ENCODE measurements around the gene CEMIP. TPM values are rescaled to one million over a fixed set of nuclear protein-coding genes. Genes with fewer than 3 reads are reported as not detected.

The CEMIP gene
- total RNA-seq, 4 donors from 2014 or later = 0.21 to 1.4 (median 1.2) TPM; not detected in 1

DNA sequence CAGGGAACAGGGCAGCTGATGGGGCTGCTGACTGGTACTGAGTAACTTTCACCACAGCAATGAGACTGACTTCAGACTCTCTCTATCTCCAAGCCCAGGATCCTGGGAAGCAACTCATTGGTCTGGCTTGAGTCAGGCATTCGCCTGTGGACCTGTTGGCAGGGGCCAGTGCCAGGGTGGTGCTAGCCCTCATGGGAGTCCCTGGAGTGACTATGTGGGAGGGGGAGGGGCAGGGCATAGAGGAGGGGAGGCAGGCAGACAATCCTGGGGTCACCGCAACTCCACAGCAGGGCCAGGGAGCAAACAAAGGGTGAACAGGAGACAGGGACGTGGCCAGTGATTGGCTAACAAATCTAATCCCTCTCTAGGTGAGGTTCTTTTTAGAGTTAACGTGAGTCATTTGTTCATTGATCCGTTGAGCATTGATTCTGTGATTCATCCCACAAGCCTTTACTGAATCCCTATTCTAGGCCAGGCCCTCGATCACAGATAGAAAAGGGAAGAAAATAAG is 71.8 kb downstream of the CEMIP start:
- no peaks in the 10 kb centered on the region for H3K36me3 ChIP-seq
- no peak overlapping the region for H3K4me3 ChIP-seq
- TF ChIP-seq, protein P1, sequence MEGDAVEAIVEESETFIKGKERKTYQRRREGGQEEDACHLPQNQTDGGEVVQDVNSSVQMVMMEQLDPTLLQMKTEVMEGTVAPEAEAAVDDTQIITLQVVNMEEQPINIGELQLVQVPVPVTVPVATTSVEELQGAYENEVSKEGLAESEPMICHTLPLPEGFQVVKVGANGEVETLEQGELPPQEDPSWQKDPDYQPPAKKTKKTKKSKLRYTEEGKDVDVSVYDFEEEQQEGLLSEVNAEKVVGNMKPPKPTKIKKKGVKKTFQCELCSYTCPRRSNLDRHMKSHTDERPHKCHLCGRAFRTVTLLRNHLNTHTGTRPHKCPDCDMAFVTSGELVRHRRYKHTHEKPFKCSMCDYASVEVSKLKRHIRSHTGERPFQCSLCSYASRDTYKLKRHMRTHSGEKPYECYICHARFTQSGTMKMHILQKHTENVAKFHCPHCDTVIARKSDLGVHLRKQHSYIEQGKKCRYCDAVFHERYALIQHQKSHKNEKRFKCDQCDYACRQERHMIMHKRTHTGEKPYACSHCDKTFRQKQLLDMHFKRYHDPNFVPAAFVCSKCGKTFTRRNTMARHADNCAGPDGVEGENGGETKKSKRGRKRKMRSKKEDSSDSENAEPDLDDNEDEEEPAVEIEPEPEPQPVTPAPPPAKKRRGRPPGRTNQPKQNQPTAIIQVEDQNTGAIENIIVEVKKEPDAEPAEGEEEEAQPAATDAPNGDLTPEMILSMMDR (IDR thresholded peaks at IDR 0.05) = no peak
- TF ChIP-seq POLR2A (IDR thresholded peaks at IDR 0.05) (no peak), EP300 (IDR thresholded peaks at IDR 0.05) (no peak)
- peaks cover 0 to 9% (median 0%) of the 10 kb centered on the region in 4 donors for H3K4me1 ChIP-seq
- no peak overlapping the region for H3K27ac ChIP-seq
- no peaks in the 10 kb centered on the region for H3K9me3 ChIP-seq
- no peaks in the 10 kb centered on the region for H3K27me3 ChIP-seq
- 88 to 93% methylated on average over 6 of the region's 6 CpGs for WGBS, 2 donors
- no peak for DNase-seq (ENCODE audit: low spot score in 2 of 2)

GRCh38 chr15:80852676-80853075 is 73.5 kb downstream of the CEMIP start:
- Histone ChIP-seq H3K4me1 (peaks cover 0 to 21% (median 0%) of the 10 kb centered on the region in 4 donors), H3K27ac (no peak overlapping the region), H3K4me3 (no peak overlapping the region), H3K9me3 (no peaks in the 10 kb centered on the region), H3K36me3 (no peaks in the 10 kb centered on the region), H3K27me3 (no peaks in the 10 kb centered on the region)
- DNase-seq (ENCODE audit: low spot score in 2 of 2) = no peak
- 83 to 89% methylated on average over 4 of the region's 4 CpGs for WGBS, 2 donors
- TF ChIP-seq EP300 (IDR thresholded peaks at IDR 0.05) (no peak), POLR2A (IDR thresholded peaks at IDR 0.05) (no peak)
- TF ChIP-seq, protein P1 (IDR thresholded peaks at IDR 0.05) = no peak

DNA sequence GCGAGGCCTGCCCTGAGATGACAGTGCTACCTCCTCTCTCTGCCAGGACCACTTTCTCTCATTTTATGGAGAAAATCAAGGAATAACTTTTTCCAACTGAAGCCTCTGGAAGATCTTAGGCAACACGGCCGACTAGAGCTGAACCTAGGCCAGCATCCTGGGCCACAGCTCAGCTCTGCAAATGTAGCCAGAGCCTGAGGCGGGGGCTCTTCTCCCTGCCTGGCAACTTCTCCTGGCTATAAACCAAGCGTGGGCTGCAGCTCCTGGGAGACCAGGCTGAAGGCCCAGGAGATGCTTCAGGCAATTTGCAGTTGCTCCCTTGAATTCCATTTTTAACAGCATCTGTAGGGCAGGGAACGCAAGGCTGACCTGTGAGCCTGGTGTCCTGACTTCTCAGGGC is 74.9 kb downstream of the CEMIP start:
- no peak for TF ChIP-seq EP300 (IDR thresholded peaks at IDR 0.05)
- TF ChIP-seq, protein P1 (IDR thresholded peaks at IDR 0.05) = no peak
- no peak for TF ChIP-seq POLR2A (IDR thresholded peaks at IDR 0.05)
- H3K36me3 ChIP-seq = no peaks in the 10 kb centered on the region
- WGBS, 2 donors = 50 to 60% methylated on average over 6 of the region's 6 CpGs
- no peak overlapping the region for H3K27ac ChIP-seq
- no peaks in the 10 kb centered on the region for H3K27me3 ChIP-seq
- H3K4me3 ChIP-seq = no peak overlapping the region
- H3K4me1 ChIP-seq = peaks cover 0 to 21% (median 0%) of the 10 kb centered on the region in 4 donors
- DNase-seq (ENCODE audit: low spot score in 2 of 2) = no peak
- H3K9me3 ChIP-seq = no peaks in the 10 kb centered on the region

GRCh38 chr15:80855206-80855605 is 76.0 kb downstream of the CEMIP start:
- 93 to 94% methylated on average over 4 of the region's 4 CpGs for WGBS, 2 donors

GRCh38 chr15:80856400-80856799 is 77.2 kb downstream of the CEMIP start:
- Histone ChIP-seq H3K4me3 (no peak overlapping the region), H3K4me1 (peaks cover 0 to 21% (median 0%) of the 10 kb centered on the region in 4 donors), H3K9me3 (no peaks in the 10 kb centered on the region), H3K27ac (no peak overlapping the region), H3K27me3 (no peaks in the 10 kb centered on the region), H3K36me3 (no peaks in the 10 kb centered on the region)
- no peak for DNase-seq (ENCODE audit: low spot score in 2 of 2)
- TF ChIP-seq, protein P1 (IDR thresholded peaks at IDR 0.05) = no peak
- TF ChIP-seq EP300 (IDR thresholded peaks at IDR 0.05) (no peak), POLR2A (IDR thresholded peaks at IDR 0.05) (no peak)
- WGBS, 2 donors = 28 to 62% methylated on average over 2 of the region's 2 CpGs

More at GRCh38 chr15:80855206-80855605, 76.0 kb downstream of the CEMIP start:
- Histone ChIP-seq H3K36me3 (no peaks in the 10 kb centered on the region), H3K27ac (no peak overlapping the region), H3K27me3 (no peaks in the 10 kb centered on the region), H3K9me3 (no peaks in the 10 kb centered on the region), H3K4me3 (no peak overlapping the region), H3K4me1 (peaks cover 0 to 21% (median 0%) of the 10 kb centered on the region in 4 donors)
- no peak for TF ChIP-seq EP300 (IDR thresholded peaks at IDR 0.05)
- TF ChIP-seq, protein P1 (IDR thresholded peaks at IDR 0.05) = no peak
- no peak for DNase-seq (ENCODE audit: low spot score in 2 of 2)
